GM12878 (cell line): ENCODE data around the gene CCDC144A. TPM values are rescaled to one million over a fixed set of nuclear protein-coding genes. Genes with fewer than 3 reads are reported as not detected.
"Not testable (repeated sequence)": the region's sequence is repeated elsewhere in the genome, so short reads cannot be mapped to it uniquely, and the experiment has no call there.

Experiments used
- ATAC-seq: fragments of 200-7000 bp; cut with Tn5 transposase; 3 replicates; pipeline ENCODE4 v1.9.1; 2020; ENCODE audit warnings: mild to moderate bottlenecking, moderate library complexity
- BruUV-seq: library from RNA; stranded (reverse); fragments of 400-500 nt; replicated peaks from 2 replicates; lab custom pipeline; 2021; lab: Mats Ljungman, UMichigan
- CTCF ChIA-PET: fragments of 300-600 bp; sonication (Branson Sonifier 250); formaldehyde crosslinking; extraction: SDS; loops from one replicate; lab custom pipeline; 2021; ENCODE audit warnings: inconsistent platforms; lab: Yijun Ruan, JAX
- POLR2A ChIA-PET: fragments of 350-600 bp; formaldehyde crosslinking; extraction: SDS; loops from one replicate; lab custom pipeline; 2021; ENCODE audit warnings: inconsistent platforms; lab: Charles Lee
- RAD21 ChIA-PET: fragments of 300-600 bp; sonication (Branson Sonifier 250); formaldehyde crosslinking; loops from one replicate; lab custom pipeline; 2023; ENCODE audit warnings: antibody characterized with exemption; ENCODE audit not compliant: unreplicated experiment; lab: Charles Lee
- SMC1A ChIA-PET: fragments of 300-600 bp; sonication (Branson Sonifier 250); formaldehyde crosslinking; loops from one replicate; lab custom pipeline; 2023; ENCODE audit not compliant: unreplicated experiment, uncharacterized antibody; lab: Charles Lee
- DNase-seq: peaks from one replicate; pipeline ENCODE4 v3.0.0-alpha.2; 2011; ENCODE audit warnings: low read depth, low spot score
- FAIRE-seq: peaks from 3 replicates; lab custom pipeline; 2011; peaks lifted over from hg19 to GRCh38; lab: Jason Lieb, UNC
- H2AFZ ChIP-seq: 2 replicates; pipeline ENCODE4 v1.6.0; 2011; ENCODE audit warnings: low read depth, low read length, control low read depth; ENCODE audit not compliant: control insufficient read depth
- H3K27ac ChIP-seq: 2 replicates; pipeline ENCODE4 v1.5.1; 2011; ENCODE audit warnings: control low read depth; ENCODE audit not compliant: control insufficient read depth, insufficient read depth
- H3K27me3 ChIP-seq, 2 experiments: replicated peaks in 1 of 2; 2 replicates each; pipeline versions ENCODE4 v1.6.0 to v1.6.1; 2011; ENCODE audit warnings: low read length in 1 of 2; ENCODE audit not compliant: control insufficient read depth in 2 of 2, insufficient read depth in 2 of 2
- H3K36me3 ChIP-seq, 2 experiments: 2 replicates each; pipeline ENCODE4 v1.5.1; 2011; ENCODE audit warnings: low read length in 1 of 2; ENCODE audit not compliant: control insufficient read depth in 2 of 2, insufficient read depth in 2 of 2
- H3K4me1 ChIP-seq: 2 replicates; pipeline ENCODE4 v1.6.1; 2011; ENCODE audit warnings: mild to moderate bottlenecking, low read length, moderate library complexity, mixed read lengths; ENCODE audit not compliant: control insufficient read depth, insufficient read depth
- H3K4me2 ChIP-seq: 2 replicates; pipeline ENCODE4 v1.6.0; 2011; ENCODE audit warnings: control low read depth; ENCODE audit not compliant: control insufficient read depth, insufficient read depth
- H3K4me3 ChIP-seq: fragments of 200-600 bp; sonication (generic); 2 replicates; pipeline ENCODE4 v1.5.1; 2016
- H3K79me2 ChIP-seq: 2 replicates; pipeline ENCODE4 v1.6.0; 2011; ENCODE audit warnings: low read length; ENCODE audit not compliant: control insufficient read depth, insufficient read depth
- H3K9ac ChIP-seq: 2 replicates; pipeline ENCODE4 v1.8.0; 2011; ENCODE audit warnings: low read length, control low read depth, mixed read lengths; ENCODE audit not compliant: control insufficient read depth, insufficient read depth
- H3K9me3 ChIP-seq: replicated peaks from 3 replicates; pipeline ENCODE4 v1.5.1; 2011; ENCODE audit warnings: mild to moderate bottlenecking, low read length; ENCODE audit not compliant: control insufficient read depth, insufficient read depth
- H4K20me1 ChIP-seq: 2 replicates; pipeline ENCODE4 v1.6.0; 2011; ENCODE audit not compliant: control insufficient read depth, insufficient read depth
- IKZF2 ChIP-seq, 2 experiments: fragments of 450-650 bp; IDR thresholded peaks; 2 replicates each; pipeline ENCODE4 v1.6.1; 2017; ENCODE audit warnings: mild to moderate bottlenecking in 2 of 2, moderate library complexity in 2 of 2
- IRF4 ChIP-seq: IDR thresholded peaks from 2 replicates; pipeline ENCODE4 v1.6.1; 2011; ENCODE audit warnings: low read depth, low read length
- POU2F2 ChIP-seq: IDR thresholded peaks from 3 replicates; pipeline ENCODE4 v1.6.1; 2011; ENCODE audit warnings: low read depth, mild to moderate bottlenecking, low read length, borderline replicate concordance
- SP1 ChIP-seq: IDR thresholded peaks from one replicate; pipeline ENCODE4 v1.6.1; 2011; ENCODE audit warnings: low read depth, low read length
- SUZ12 ChIP-seq: fragments of 200-600 bp; sonication (generic); IDR thresholded peaks from one replicate; pipeline ENCODE4 v1.6.1; 2018; ENCODE audit warnings: antibody characterized with exemption, mild to moderate bottlenecking; ENCODE audit not compliant: unreplicated experiment
- TARDBP ChIP-seq: IDR thresholded peaks from 2 replicates; pipeline ENCODE4 v1.6.1; 2016; ENCODE audit warnings: borderline replicate concordance
- YY1 ChIP-seq: IDR thresholded peaks from 2 replicates; pipeline ENCODE4 v1.6.1; 2011; ENCODE audit warnings: low read depth, mild to moderate bottlenecking, low read length
- ZNF217 ChIP-seq: fragments of 450-650 bp; IDR thresholded peaks from 2 replicates; pipeline ENCODE4 v1.6.1; 2017; ENCODE audit warnings: antibody characterized with exemption, mild to moderate bottlenecking
- WGBS: methylation state at CpG from one replicate; pipeline ENCODE4 v1.1.6; 2016; ENCODE audit warnings: low lambda C conversion rate; ENCODE audit not compliant: insufficient replicate concordance, insufficient coverage; ENCODE audit errors: missing lambda C conversion rate; 5-methylcytosine and 5-hydroxymethylcytosine counted together
- in situ Hi-C: fragments of 300-500 bp; cut with MboI; formaldehyde crosslinking; loops from 9 replicates; pipeline ENCODE4 v1.14.3; 2018; ENCODE audit warnings: mixed read lengths
- intact Hi-C: fragments of 100-400 bp; cut with micrococcal nuclease; formaldehyde crosslinking; loops from one replicate; pipeline ENCODE4 v1.14.2; 2022; ENCODE audit not compliant: unreplicated experiment
- polyA plus RNA-seq, 11 experiments: library from polyadenylated mRNA; depleted of rRNA in 4 of 11; unstranded in 6 of 11; stranded (reverse) in 5 of 11; fragments of >200 nt; fragmentation: Nextera tagmentation in 4 of 11; fragmentation: Illumina TruSeq in 1 of 11; extraction: Ambion mirVana in 4 of 11; extraction: Trizol in 1 of 11; gene quantifications; 1 replicate in 1 of 11; 2 replicates in 10 of 11; pipeline versions ENCODE4 v1.2.1 to v1.2.3, GENCODE V29; 2011 to 2016; ENCODE audit warnings: inconsistent platforms in 2 of 11, missing spikeins in 2 of 11, low read depth in 1 of 11
- total RNA-seq, 4 experiments: library from RNA; depleted of rRNA in 3 of 4; stranded (reverse); fragments of >200 nt in 3 of 4; fragmentation: Illumina TruSeq in 1 of 4; extraction: Trizol in 1 of 4; gene quantifications; 2 replicates each; pipeline versions ENCODE4 v1.2.1 to v1.2.3, GENCODE V29; 2013 to 2021

Gene CCDC144A
- total and polyA plus RNA-seq, 10 of the 15 experiments (the other 5 are each of a cell fraction or from before 2014, with no cell fraction given), result 0.05 to 1.7 (median 0.79) TPM

GRCh38 chr17:16666907-16667636 lies 23.0 kb upstream of the CCDC144A start:
- RAD21 ChIA-PET, H3K36me3 ChIP-seq, H3K27me3 ChIP-seq, H3K4me3 ChIP-seq, in situ Hi-C loops, H3K9ac ChIP-seq, FAIRE-seq, BruUV-seq, SMC1A ChIA-PET, H2AFZ ChIP-seq, H4K20me1 ChIP-seq, H3K4me1 ChIP-seq, intact Hi-C loops, H3K9me3 ChIP-seq, POLR2A ChIA-PET, H3K27ac ChIP-seq, H3K4me2 ChIP-seq, DNase-seq, ATAC-seq, CTCF ChIA-PET, H3K79me2 ChIP-seq: not testable (repeated sequence)
- WGBS, result 19% methylated on average over 49 of the region's 61 CpGs

DNA sequence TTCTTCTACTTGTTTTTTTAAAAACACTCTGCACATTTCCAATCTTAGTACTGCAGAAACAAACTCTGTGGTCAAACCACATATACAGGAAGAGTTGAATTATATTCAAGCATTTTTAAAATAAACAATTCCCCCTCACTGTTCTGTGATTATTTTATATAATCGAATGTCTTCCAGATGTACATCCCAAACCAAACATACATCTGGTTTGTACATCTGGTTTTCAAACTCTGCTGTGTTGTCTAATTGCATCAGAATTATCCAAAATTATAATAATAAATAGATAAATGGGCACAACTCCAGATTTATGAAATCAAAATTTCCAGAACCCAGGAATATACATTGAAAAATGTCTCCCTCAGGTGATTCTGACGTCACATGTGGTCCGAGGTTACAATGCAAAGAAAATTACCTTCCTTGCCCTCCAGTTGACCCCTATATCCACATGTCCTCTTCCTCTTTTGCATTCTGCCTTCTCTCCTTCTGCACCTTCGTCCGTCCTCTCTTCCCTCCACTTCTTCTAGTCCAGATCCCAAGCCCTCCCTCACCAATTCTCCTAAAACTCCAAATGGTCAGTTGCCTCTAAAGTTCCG lies 13.3 kb upstream of the CCDC144A start:
- CTCF ChIA-PET, result no interaction called here
- SMC1A ChIA-PET, result no interaction called here
- no peaks in the 10 kb centered on the region for H4K20me1 ChIP-seq
- no TSS peak for BruUV-seq
- H3K9me3 ChIP-seq, result no peaks in the 10 kb centered on the region
- intact Hi-C loops, result no loop called here
- FAIRE-seq (no peak), ATAC-seq (no peak), DNase-seq (no peak)
- H3K4me2 ChIP-seq, result no peak overlapping the region
- H3K36me3 ChIP-seq, result no peaks in the 10 kb centered on the region
- no peak overlapping the region for H3K4me3 ChIP-seq
- no peaks in the 10 kb centered on the region for H3K27me3 ChIP-seq
- RAD21 ChIA-PET, result no interaction called here
- H3K79me2 ChIP-seq, result no peaks in the 10 kb centered on the region
- POLR2A ChIA-PET, result no interaction called here
- H3K4me1 ChIP-seq, result no peaks in the 10 kb centered on the region
- H3K27ac ChIP-seq, result no peak overlapping the region
- in situ Hi-C loops, result no loop called here
- no peak overlapping the region for H3K9ac ChIP-seq
- TF ChIP-seq IKZF2 (IDR thresholded peaks at IDR 0.05), result no peak
- TF ChIP-seq YY1, result no peak
- TF ChIP-seq IRF4, result no peak
- no peak for TF ChIP-seq SUZ12
- no peak for TF ChIP-seq TARDBP
- no peak for TF ChIP-seq ZNF217
- TF ChIP-seq SP1, result no peak
- no peak for TF ChIP-seq POU2F2
- no peak overlapping the region for H2AFZ ChIP-seq
- 48% methylated on average over 6 of the region's 6 CpGs for WGBS

GRCh38 chr17:16683290-16684138 lies 6.5 kb upstream of the CCDC144A start:
- H3K9ac ChIP-seq, H4K20me1 ChIP-seq, intact Hi-C loops, H3K27me3 ChIP-seq, CTCF ChIA-PET, H3K79me2 ChIP-seq, ATAC-seq, H3K36me3 ChIP-seq, BruUV-seq, H3K9me3 ChIP-seq, H3K4me2 ChIP-seq, FAIRE-seq, H3K4me3 ChIP-seq, in situ Hi-C loops, H3K27ac ChIP-seq, H3K4me1 ChIP-seq, RAD21 ChIA-PET, POLR2A ChIA-PET, SMC1A ChIA-PET, H2AFZ ChIP-seq, DNase-seq: not testable (repeated sequence)
- 63% methylated on average over 37 of the region's 44 CpGs for WGBS
